Daoy (cell line): ENCODE measurements around the gene SLC10A7. TPM values are rescaled to one million over a fixed set of nuclear protein-coding genes. Genes with fewer than 3 reads are reported as not detected.

ENCODE experiments used
- DNase-seq: peaks from one replicate; pipeline ENCODE4 v3.0.0-alpha.2; 2015; ENCODE audit warnings: low read depth
- total RNA-seq: library from RNA; depleted of rRNA; stranded (reverse); fragments of >200 nt; shearing (Covaris generic); gene quantifications from 2 replicates; pipeline ENCODE4 v1.2.3, GENCODE V29; 2014

SLC10A7 gene
- total RNA-seq, 1 experiment from 2014 or later = 5.6 TPM

GRCh38 chr4:146257511-146257910 is 264.2 kb downstream of the SLC10A7 start:
- DNase-seq = no peak

GRCh38 chr4:146256328-146256727 is 265.4 kb downstream of the SLC10A7 start:
- no peak for DNase-seq

GRCh38 chr4:146255874-146256273 is 265.9 kb downstream of the SLC10A7 start:
- DNase-seq = peak; percentile 48

GRCh38 chr4:146255463-146255862 is 266.3 kb downstream of the SLC10A7 start:
- peak; percentile 35 for DNase-seq

- DNase-seq = no peak
Observed at GRCh38 chr4:146252969-146253611, 268.6 kb downstream of the SLC10A7 start.

GRCh38 chr4:146247356-146247755 is 274.4 kb downstream of the SLC10A7 start:
- DNase-seq = no peak

- no peak for DNase-seq
Observed at GRCh38 chr4:146246381-146246780, 275.4 kb downstream of the SLC10A7 start.

GRCh38 chr4:146245850-146246249 is 275.9 kb downstream of the SLC10A7 start:
- peak; percentile 8 for DNase-seq

- DNase-seq = no peak
Observed at GRCh38 chr4:146245246-146245645, 276.5 kb downstream of the SLC10A7 start.

- no peak for DNase-seq
Observed at GRCh38 chr4:146244496-146244895, 277.2 kb downstream of the SLC10A7 start.

GRCh38 chr4:146243883-146244277 is 277.9 kb downstream of the SLC10A7 start:
- DNase-seq = no peak

GRCh38 chr4:146243141-146243882 is 278.4 kb downstream of the SLC10A7 start:
- peak; percentile 13 for DNase-seq

- DNase-seq = no peak
Observed at GRCh38 chr4:146238107-146238506, 283.6 kb downstream of the SLC10A7 start.

GRCh38 chr4:146237092-146237491 is 284.6 kb downstream of the SLC10A7 start:
- DNase-seq = no peak

GRCh38 chr4:146236216-146236615 is 285.5 kb downstream of the SLC10A7 start:
- DNase-seq = no peak

GRCh38 chr4:146235654-146236177 is 286.0 kb downstream of the SLC10A7 start:
- no peak for DNase-seq

GRCh38 chr4:146232131-146232722 is 289.5 kb downstream of the SLC10A7 start:
- DNase-seq = peak; percentile 30

GRCh38 chr4:146229406-146229805 is 292.3 kb downstream of the SLC10A7 start:
- DNase-seq = no peak

GRCh38 chr4:146224326-146224966 is 297.3 kb downstream of the SLC10A7 start:
- DNase-seq = no peak

- DNase-seq = peak; percentile 74
Observed at GRCh38 chr4:146222313-146222712, 299.4 kb downstream of the SLC10A7 start.

- DNase-seq = no peak
Observed at GRCh38 chr4:146214238-146214637, 307.5 kb downstream of the SLC10A7 start, which contains the start of gene REELD1. Gene REELD1 (plus strand): TSS chr4:146214538. CDS start chr4:146216953, 2,415 bp downstream.

GRCh38 chr4:146212781-146213180 is 309.0 kb downstream of the SLC10A7 start:
- DNase-seq = peak; percentile 67
